ENCODE results near the gene ADGRG6. TPM values are rescaled to one million over a fixed set of nuclear protein-coding genes. Genes with fewer than 3 reads are reported as not detected.

The ADGRG6 gene
- total RNA-seq, 1 experiment from 2014 or later, result 0.49 TPM

DNA sequence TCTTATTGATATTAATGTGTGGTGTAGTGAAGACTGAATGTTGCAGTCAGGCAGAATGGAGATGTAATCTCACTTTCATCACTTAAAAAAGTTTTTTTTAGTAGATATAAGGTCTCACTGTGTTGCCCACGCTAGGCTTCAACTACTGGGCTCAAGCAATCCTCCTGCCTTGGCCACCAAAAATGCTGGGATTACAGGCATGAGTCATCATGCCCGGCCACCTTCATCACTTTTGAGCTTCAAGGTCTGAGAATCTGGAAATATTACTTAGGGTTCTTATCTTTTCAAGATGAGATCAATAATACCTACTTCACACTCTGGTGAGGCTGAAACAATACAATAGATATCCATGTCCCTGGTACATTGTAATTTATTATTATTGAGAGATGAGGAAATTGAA is 31.6 kb downstream of the ADGRG6 start:
- BruUV-seq (replicated peaks), result no TSS peak
- Histone ChIP-seq H3K4me3 (ENCODE audit: low read depth, low read length, poor library complexity, severe bottlenecking) (no peak overlapping the region), H3K27me3 (replicated peaks; ENCODE audit: insufficient read depth, low read depth, low read length, poor library complexity) (no peaks in the 10 kb centered on the region), H3K27ac (ENCODE audit: low read depth, low read length, poor library complexity, severe bottlenecking) (no peak overlapping the region), H3K36me3 (ENCODE audit: insufficient read depth, low read length, poor library complexity, severe bottlenecking) (no peaks in the 10 kb centered on the region), H3K4me1 (ENCODE audit: insufficient read depth, low read length, poor library complexity, severe bottlenecking) (no peaks in the 10 kb centered on the region), H3K9me3 (ENCODE audit: low read depth, low read length, poor library complexity, severe bottlenecking) (no peaks in the 10 kb centered on the region)
- DNase-seq (ENCODE audit: low spot score), result no peak
- intact Hi-C loops (cut with micrococcal nuclease; ENCODE audit: unreplicated experiment), result no loop called here
- POLR2A ChIA-PET (ENCODE audit: low non-redundant PET), result no interaction called here
- CTCF ChIA-PET, result no interaction called here
- TF ChIP-seq EZH2 (IDR thresholded peaks at IDR 0.05; ENCODE audit: borderline replicate concordance, low read depth, low read length, poor library complexity, severe bottlenecking), result no peak

DNA sequence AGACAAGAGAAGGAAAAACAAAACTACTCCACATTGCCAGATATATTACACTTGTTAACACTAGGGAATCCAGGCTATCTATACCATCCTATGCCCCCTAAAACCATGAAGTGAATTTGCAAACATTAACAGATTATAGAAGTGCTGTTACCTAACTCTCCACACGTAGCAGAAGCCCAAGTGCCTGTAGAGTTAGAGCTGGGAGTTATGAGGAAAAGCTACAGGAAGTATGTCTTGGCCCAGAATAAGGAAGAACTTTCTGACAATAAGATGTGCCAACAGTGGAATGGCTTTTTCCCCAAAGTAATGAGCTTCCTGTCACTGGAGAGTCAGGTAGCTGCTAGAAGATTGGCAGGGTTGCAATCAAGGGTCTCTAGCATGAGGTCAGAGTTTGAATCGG is 32.5 kb downstream of the ADGRG6 start:
- POLR2A ChIA-PET (ENCODE audit: low non-redundant PET), result no interaction called here
- Histone ChIP-seq H3K9me3 (ENCODE audit: low read depth, low read length, poor library complexity, severe bottlenecking) (no peaks in the 10 kb centered on the region), H3K27me3 (replicated peaks; ENCODE audit: insufficient read depth, low read depth, low read length, poor library complexity) (no peaks in the 10 kb centered on the region), H3K4me3 (ENCODE audit: low read depth, low read length, poor library complexity, severe bottlenecking) (no peak overlapping the region), H3K27ac (ENCODE audit: low read depth, low read length, poor library complexity, severe bottlenecking) (no peak overlapping the region), H3K36me3 (ENCODE audit: insufficient read depth, low read length, poor library complexity, severe bottlenecking) (no peaks in the 10 kb centered on the region), H3K4me1 (ENCODE audit: insufficient read depth, low read length, poor library complexity, severe bottlenecking) (no peaks in the 10 kb centered on the region)
- DNase-seq (ENCODE audit: low spot score), result no peak
- no TSS peak for BruUV-seq (replicated peaks)
- intact Hi-C loops (cut with micrococcal nuclease; ENCODE audit: unreplicated experiment), result no loop called here
- TF ChIP-seq EZH2 (IDR thresholded peaks at IDR 0.05; ENCODE audit: borderline replicate concordance, low read depth, low read length, poor library complexity, severe bottlenecking), result no peak
- TF ChIP-seq, protein P1, sequence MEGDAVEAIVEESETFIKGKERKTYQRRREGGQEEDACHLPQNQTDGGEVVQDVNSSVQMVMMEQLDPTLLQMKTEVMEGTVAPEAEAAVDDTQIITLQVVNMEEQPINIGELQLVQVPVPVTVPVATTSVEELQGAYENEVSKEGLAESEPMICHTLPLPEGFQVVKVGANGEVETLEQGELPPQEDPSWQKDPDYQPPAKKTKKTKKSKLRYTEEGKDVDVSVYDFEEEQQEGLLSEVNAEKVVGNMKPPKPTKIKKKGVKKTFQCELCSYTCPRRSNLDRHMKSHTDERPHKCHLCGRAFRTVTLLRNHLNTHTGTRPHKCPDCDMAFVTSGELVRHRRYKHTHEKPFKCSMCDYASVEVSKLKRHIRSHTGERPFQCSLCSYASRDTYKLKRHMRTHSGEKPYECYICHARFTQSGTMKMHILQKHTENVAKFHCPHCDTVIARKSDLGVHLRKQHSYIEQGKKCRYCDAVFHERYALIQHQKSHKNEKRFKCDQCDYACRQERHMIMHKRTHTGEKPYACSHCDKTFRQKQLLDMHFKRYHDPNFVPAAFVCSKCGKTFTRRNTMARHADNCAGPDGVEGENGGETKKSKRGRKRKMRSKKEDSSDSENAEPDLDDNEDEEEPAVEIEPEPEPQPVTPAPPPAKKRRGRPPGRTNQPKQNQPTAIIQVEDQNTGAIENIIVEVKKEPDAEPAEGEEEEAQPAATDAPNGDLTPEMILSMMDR (conservative IDR thresholded peaks at IDR 0.05; ENCODE audit: low read depth, low read length), result no peak
- CTCF ChIA-PET, result no interaction called here

DNA sequence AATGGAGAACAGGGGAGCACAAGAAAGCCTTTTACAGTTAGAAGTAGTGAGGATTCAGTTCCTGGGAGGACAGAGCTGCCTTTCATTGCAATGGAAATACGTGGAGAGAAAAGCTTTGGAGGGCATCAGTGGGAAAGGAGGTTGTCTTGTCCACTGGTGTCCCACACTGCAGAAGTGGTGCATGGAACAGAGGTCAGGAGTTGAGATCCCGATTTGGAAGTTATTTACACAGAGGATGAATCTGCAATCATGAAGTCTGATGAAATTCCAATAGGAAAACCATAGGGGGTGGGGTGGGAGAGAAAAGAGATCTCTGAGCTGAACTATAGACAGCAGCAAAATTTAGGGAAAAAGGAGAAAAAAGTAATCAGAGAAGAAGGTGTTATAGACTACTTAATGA is 33.6 kb downstream of the ADGRG6 start:
- no peaks in the 10 kb centered on the region for H3K9me3 ChIP-seq (ENCODE audit: low read depth, low read length, poor library complexity, severe bottlenecking)
- ChIA-PET POLR2A (ENCODE audit: low non-redundant PET) (no interaction called here), CTCF (no interaction called here)
- H3K36me3 ChIP-seq (ENCODE audit: insufficient read depth, low read length, poor library complexity, severe bottlenecking), result no peaks in the 10 kb centered on the region
- H3K4me1 ChIP-seq (ENCODE audit: insufficient read depth, low read length, poor library complexity, severe bottlenecking), result no peaks in the 10 kb centered on the region
- intact Hi-C loops (cut with micrococcal nuclease; ENCODE audit: unreplicated experiment), result no loop called here
- no peak for TF ChIP-seq EZH2 (IDR thresholded peaks at IDR 0.05; ENCODE audit: borderline replicate concordance, low read depth, low read length, poor library complexity, severe bottlenecking)
- TF ChIP-seq, protein P1 (conservative IDR thresholded peaks at IDR 0.05; ENCODE audit: low read depth, low read length), result no peak
- no TSS peak for BruUV-seq (replicated peaks)
- no peak for DNase-seq (ENCODE audit: low spot score)
- no peak overlapping the region for H3K27ac ChIP-seq (ENCODE audit: low read depth, low read length, poor library complexity, severe bottlenecking)
- no peak overlapping the region for H3K4me3 ChIP-seq (ENCODE audit: low read depth, low read length, poor library complexity, severe bottlenecking)
- H3K27me3 ChIP-seq (replicated peaks; ENCODE audit: insufficient read depth, low read depth, low read length, poor library complexity), result no peaks in the 10 kb centered on the region

DNA sequence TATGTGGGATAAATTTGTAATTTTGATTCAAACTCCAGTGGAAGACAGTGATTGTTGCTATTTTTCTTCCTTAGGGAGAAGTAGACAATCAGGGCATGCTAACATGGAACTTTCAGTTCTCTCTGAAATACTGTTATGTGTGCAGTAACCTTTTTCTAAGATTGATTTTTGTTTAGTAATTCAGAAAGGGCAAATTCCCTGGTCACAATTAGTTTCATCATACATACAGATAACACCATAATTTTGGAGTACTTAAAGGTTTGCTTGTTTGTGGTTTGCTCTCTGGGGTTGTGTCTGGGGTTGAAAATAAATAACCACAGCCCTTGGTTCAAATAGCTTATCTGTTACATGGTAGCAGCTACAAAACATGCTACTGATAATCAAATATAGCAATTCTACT is 34.4 kb downstream of the ADGRG6 start:
- Histone ChIP-seq H3K36me3 (ENCODE audit: insufficient read depth, low read length, poor library complexity, severe bottlenecking) (no peaks in the 10 kb centered on the region), H3K4me3 (ENCODE audit: low read depth, low read length, poor library complexity, severe bottlenecking) (no peak overlapping the region), H3K9me3 (ENCODE audit: low read depth, low read length, poor library complexity, severe bottlenecking) (no peaks in the 10 kb centered on the region), H3K27ac (ENCODE audit: low read depth, low read length, poor library complexity, severe bottlenecking) (no peak overlapping the region), H3K4me1 (ENCODE audit: insufficient read depth, low read length, poor library complexity, severe bottlenecking) (no peaks in the 10 kb centered on the region), H3K27me3 (replicated peaks; ENCODE audit: insufficient read depth, low read depth, low read length, poor library complexity) (no peaks in the 10 kb centered on the region)
- no TSS peak for BruUV-seq (replicated peaks)
- ChIA-PET POLR2A (ENCODE audit: low non-redundant PET) (no interaction called here), CTCF (no interaction called here)
- DNase-seq (ENCODE audit: low spot score), result no peak
- TF ChIP-seq, protein P1 (conservative IDR thresholded peaks at IDR 0.05; ENCODE audit: low read depth, low read length), result no peak
- TF ChIP-seq EZH2 (IDR thresholded peaks at IDR 0.05; ENCODE audit: borderline replicate concordance, low read depth, low read length, poor library complexity, severe bottlenecking), result no peak
- intact Hi-C loops (cut with micrococcal nuclease; ENCODE audit: unreplicated experiment), result no loop called here

Data from A673 (cell line).